Smooth muscle cell (in vitro differentiated cells): ENCODE results near the gene TRAK1. TPM values are rescaled to one million over a fixed set of nuclear protein-coding genes. Genes with fewer than 3 reads are reported as not detected.
A peak's percentile ranks its signal among the peaks of the same experiment; 100 is the strongest.

Experiments used
- DNase-seq: peaks from one replicate; lab custom pipeline; 2025; ENCODE audit not compliant: unreplicated experiment; lab: John Stamatoyannopoulos, UW
- H2AFZ ChIP-seq: fragments of 200-600 bp; sonication (generic); 2 replicates; pipeline ENCODE4 v1.6.0; 2016; ENCODE audit warnings: antibody characterized with exemption, low read depth, mild to moderate bottlenecking
- H3F3A ChIP-seq: fragments of 200-600 bp; sonication (generic); 2 replicates; pipeline ENCODE4 v1.6.0; 2017; ENCODE audit warnings: antibody characterized with exemption, low read depth
- H3K27ac ChIP-seq: fragments of 200-600 bp; sonication (generic); 2 replicates; pipeline ENCODE4 v1.5.1; 2016; ENCODE audit warnings: low read depth, mild to moderate bottlenecking
- H3K27me3 ChIP-seq: fragments of 200-600 bp; sonication (generic); 2 replicates; pipeline ENCODE4 v1.6.1; 2016; ENCODE audit warnings: low read depth, mild to moderate bottlenecking
- H3K36me3 ChIP-seq: fragments of 200-600 bp; sonication (generic); 2 replicates; pipeline ENCODE4 v1.5.1; 2016; ENCODE audit warnings: low read depth
- H3K4me1 ChIP-seq: fragments of 200-600 bp; sonication (generic); 2 replicates; pipeline ENCODE4 v1.5.1; 2016; ENCODE audit warnings: low read depth
- H3K4me2 ChIP-seq: fragments of 200-600 bp; sonication (generic); 2 replicates; pipeline ENCODE4 v1.6.0; 2016; ENCODE audit warnings: mild to moderate bottlenecking
- H3K4me3 ChIP-seq: fragments of 200-600 bp; sonication (generic); 2 replicates; pipeline ENCODE4 v1.5.1; 2016; ENCODE audit warnings: mild to moderate bottlenecking
- H3K79me2 ChIP-seq: fragments of 200-600 bp; sonication (generic); 2 replicates; pipeline ENCODE4 v1.6.0; 2016; ENCODE audit warnings: low read depth, mild to moderate bottlenecking
- H3K9ac ChIP-seq: fragments of 200-600 bp; sonication (generic); 2 replicates; pipeline ENCODE4 v1.6.0; 2016; ENCODE audit warnings: low read depth
- H3K9me3 ChIP-seq: fragments of 200-600 bp; sonication (generic); replicated peaks from 2 replicates; pipeline ENCODE4 v1.5.1; 2016; ENCODE audit warnings: low read depth
- H4K20me1 ChIP-seq: fragments of 200-600 bp; sonication (generic); 2 replicates; pipeline ENCODE4 v1.6.0; 2016; ENCODE audit warnings: low read depth
- CTCF ChIP-seq: fragments of 200-600 bp; sonication (generic); IDR thresholded peaks from 2 replicates; pipeline ENCODE4 v1.5.1; 2017; ENCODE audit warnings: borderline replicate concordance, mild to moderate bottlenecking, antibody characterized with exemption; ENCODE audit not compliant: insufficient read depth, poor library complexity, severe bottlenecking
- WGBS: methylation state at CpG from one replicate; pipeline ENCODE4 v1.1.7; 2016; ENCODE audit warnings: low lambda C conversion rate; 5-methylcytosine and 5-hydroxymethylcytosine counted together
- polyA plus RNA-seq: library from polyadenylated mRNA; unstranded; fragments of >200 nt; fragmentation: Nextera tagmentation; extraction: Ambion mirVana; gene quantifications from 2 replicates; pipeline ENCODE4 v1.2.1, GENCODE V29; 2016
- total RNA-seq: library from RNA; depleted of rRNA; stranded (reverse); fragments of >200 nt; gene quantifications from 2 replicates; pipeline ENCODE4 v1.2.3, GENCODE V29; 2014

The TRAK1 gene
- total and polyA plus RNA-seq, 2 experiments from 2014 or later, result 8.7 to 16.3 TPM

GRCh38 chr3:42228796-42229195 lies 137.6 kb downstream of the TRAK1 start:
- H3K36me3 ChIP-seq, result no peaks in the 10 kb centered on the region
- no peaks in the 10 kb centered on the region for H3K79me2 ChIP-seq
- H3K27ac ChIP-seq, result no peak overlapping the region
- no peaks in the 10 kb centered on the region for H4K20me1 ChIP-seq
- TF ChIP-seq CTCF, result peak; percentile 11
- H3K4me2 ChIP-seq, result no peak overlapping the region
- no peak for DNase-seq
- no peak overlapping the region for H2AFZ ChIP-seq
- no peaks in the 10 kb centered on the region for H3K4me1 ChIP-seq
- no peak overlapping the region for H3K9ac ChIP-seq
- no peaks in the 10 kb centered on the region for H3K27me3 ChIP-seq
- H3K9me3 ChIP-seq, result no peaks in the 10 kb centered on the region
- H3K4me3 ChIP-seq, result no peak overlapping the region
- 67% methylated on average over 5 of the region's 5 CpGs for WGBS
- no peaks in the 10 kb centered on the region for H3F3A ChIP-seq

DNA sequence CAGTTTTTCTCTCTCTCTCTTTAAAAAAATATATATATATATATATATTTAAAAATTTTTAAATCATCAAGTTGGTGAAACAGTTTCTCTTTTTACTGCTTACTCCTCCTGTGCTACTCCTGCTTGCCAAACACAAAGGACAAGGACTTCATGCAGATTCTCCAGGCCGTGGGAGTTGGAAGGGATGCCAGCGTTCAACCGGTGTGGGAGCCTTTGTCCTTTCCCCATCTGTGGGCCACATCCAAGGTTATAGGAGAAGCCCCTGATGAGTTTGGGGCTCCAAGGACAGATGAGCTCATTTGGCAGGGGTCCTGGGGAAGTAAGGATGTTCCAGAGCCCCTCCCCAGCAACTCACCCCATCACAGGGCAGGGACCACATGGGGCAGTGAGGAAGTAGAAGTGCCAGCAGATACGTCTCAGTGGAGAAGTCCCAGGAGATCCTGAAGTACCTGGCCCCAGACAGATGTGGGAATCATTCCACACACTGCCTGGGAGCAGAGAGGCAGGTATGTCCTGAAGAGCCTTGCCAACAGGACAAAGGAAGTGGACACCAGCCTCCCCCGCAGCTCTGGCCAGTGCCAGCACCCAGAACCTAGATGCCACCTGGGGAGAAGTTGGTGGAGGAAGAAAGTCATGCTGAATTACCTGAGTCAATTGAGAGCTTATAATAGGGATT lies 138.2 kb downstream of the TRAK1 start:
- H3K79me2 ChIP-seq, result no peaks in the 10 kb centered on the region
- no peak overlapping the region for H2AFZ ChIP-seq
- no peak overlapping the region for H3K4me2 ChIP-seq
- no peak overlapping the region for H3K4me3 ChIP-seq
- H3K4me1 ChIP-seq, result no peaks in the 10 kb centered on the region
- H3K36me3 ChIP-seq, result no peaks in the 10 kb centered on the region
- H3K9ac ChIP-seq, result no peak overlapping the region
- no peak for TF ChIP-seq CTCF
- H3F3A ChIP-seq, result no peaks in the 10 kb centered on the region
- no peak for DNase-seq
- H3K27ac ChIP-seq, result no peak overlapping the region
- no peaks in the 10 kb centered on the region for H3K9me3 ChIP-seq
- no peaks in the 10 kb centered on the region for H4K20me1 ChIP-seq
- whole genome bisulfite sequencing, result 87% methylated on average over 5 of the region's 5 CpGs
- no peaks in the 10 kb centered on the region for H3K27me3 ChIP-seq

DNA sequence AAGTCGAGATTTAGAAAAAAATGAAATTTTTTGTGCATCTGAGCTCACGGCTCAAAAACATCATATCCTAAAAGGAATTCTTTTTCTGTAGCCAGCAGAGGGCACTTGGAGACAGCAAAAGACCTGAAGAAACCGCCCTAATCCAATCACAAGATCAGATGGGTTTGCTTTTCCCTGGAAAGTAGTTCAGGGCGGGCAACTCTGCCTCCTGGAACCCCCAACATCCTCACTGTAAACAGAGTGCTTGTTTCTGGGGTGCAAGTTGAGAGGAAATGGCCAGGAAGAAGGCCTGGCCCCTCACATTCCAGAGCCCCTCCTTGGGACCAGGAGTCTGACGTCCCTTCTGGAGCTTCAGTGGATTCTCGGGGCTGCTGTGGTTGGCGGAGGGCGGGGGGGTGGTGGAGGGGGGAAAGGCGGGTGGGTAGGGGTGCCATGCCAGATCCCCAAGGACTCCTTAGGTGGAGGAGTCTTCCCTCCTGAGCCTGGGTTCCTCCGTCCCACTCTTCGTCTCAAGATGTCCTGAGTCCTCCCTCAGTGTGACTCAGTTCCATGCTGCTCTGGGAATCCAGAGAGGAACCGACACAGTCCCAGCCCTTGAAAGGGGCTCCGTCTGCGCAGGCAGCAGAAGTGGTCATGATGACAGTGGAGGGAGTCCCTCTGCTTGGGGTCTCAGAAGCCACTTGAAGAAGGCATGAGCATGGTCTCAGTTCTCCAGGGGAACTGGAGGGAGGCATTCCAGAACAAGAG lies 139.0 kb downstream of the TRAK1 start:
- Histone ChIP-seq H2AFZ (no peak overlapping the region), H3K4me1 (no peaks in the 10 kb centered on the region), H3K9me3 (no peaks in the 10 kb centered on the region), H3K9ac (no peak overlapping the region), H3K4me2 (no peak overlapping the region), H3K4me3 (no peak overlapping the region), H3K27ac (no peak overlapping the region), H3F3A (no peaks in the 10 kb centered on the region), H3K79me2 (no peaks in the 10 kb centered on the region), H4K20me1 (no peaks in the 10 kb centered on the region), H3K36me3 (no peaks in the 10 kb centered on the region), H3K27me3 (no peaks in the 10 kb centered on the region)
- peak; percentile 57 for TF ChIP-seq CTCF
- 59% methylated on average over 11 of the region's 14 CpGs for WGBS
- DNase-seq, result no peak
